Fibroblast of lung (primary cell): ENCODE measurements around the gene RBFOX1. TPM values are rescaled to one million over a fixed set of nuclear protein-coding genes. Genes with fewer than 3 reads are reported as not detected.

ENCODE experiments used
- DNase-seq, 2 donors: peaks; one replicate each; pipeline versions ENCODE4 v3.0.0 to v3.0.0-alpha.2; 2010; ENCODE audit warnings: low read depth in 2 of 2
- H2AFZ ChIP-seq: 2 replicates; pipeline ENCODE4 v1.5.1; 2012; ENCODE audit warnings: low read length, control low read depth, inconsistent platforms
- H3K27ac ChIP-seq: 2 replicates; pipeline ENCODE4 v1.5.1; 2011; ENCODE audit warnings: low read length, control low read depth; ENCODE audit not compliant: insufficient read depth
- H3K27me3 ChIP-seq: 2 replicates; pipeline ENCODE4 v1.5.1; 2011; ENCODE audit warnings: mild to moderate bottlenecking, low read length; ENCODE audit not compliant: control insufficient read depth, insufficient read depth
- H3K36me3 ChIP-seq: 2 replicates; pipeline ENCODE4 v1.5.1; 2011; ENCODE audit warnings: low read length; ENCODE audit not compliant: control insufficient read depth, insufficient read depth
- H3K4me1 ChIP-seq: 2 replicates; pipeline ENCODE4 v1.5.1; 2011; ENCODE audit warnings: low read length; ENCODE audit not compliant: control insufficient read depth, insufficient read depth; ENCODE audit errors: extremely low read depth
- H3K4me2 ChIP-seq: 2 replicates; pipeline ENCODE4 v1.5.1; 2011; ENCODE audit warnings: low read length, control low read depth; ENCODE audit not compliant: insufficient read depth; ENCODE audit errors: extremely low read depth
- H3K4me3 ChIP-seq, 4 experiments: fragments of 200-600 bp in 1 of 4; sonication (generic) in 1 of 4; replicated peaks in 1 of 4; 2 replicates each; pipeline ENCODE4 v1.5.1; 2011 to 2016; ENCODE audit warnings: low read length in 4 of 4, low read depth in 3 of 4, mild to moderate bottlenecking in 3 of 4, control low read depth in 2 of 4, inconsistent platforms in 1 of 4, mixed read lengths in 1 of 4; ENCODE audit not compliant: insufficient read depth in 1 of 4; ENCODE audit errors: control extremely low read depth in 1 of 4
- H3K79me2 ChIP-seq: 2 replicates; pipeline ENCODE4 v1.5.1; 2012; ENCODE audit warnings: mild to moderate bottlenecking, low read length, inconsistent platforms; ENCODE audit not compliant: control insufficient read depth, insufficient read depth
- H3K9ac ChIP-seq: 2 replicates; pipeline ENCODE4 v1.5.1; 2011; ENCODE audit warnings: mild to moderate bottlenecking, low read length, control low read depth; ENCODE audit not compliant: insufficient read depth
- H3K9me3 ChIP-seq: 2 replicates; pipeline ENCODE4 v1.5.1; 2012; ENCODE audit warnings: low read depth, low read length; ENCODE audit not compliant: control insufficient read depth, insufficient read depth
- H4K20me1 ChIP-seq: 2 replicates; pipeline ENCODE4 v1.5.1; 2011; ENCODE audit warnings: low read length; ENCODE audit not compliant: control insufficient read depth, insufficient read depth; ENCODE audit errors: extremely low read depth
- CTCF ChIP-seq, 2 donors: IDR thresholded peaks in 1 of 2; conservative IDR thresholded peaks in 1 of 2; 1 replicate in 1 of 2; 2 replicates in 1 of 2; pipeline ENCODE4 v1.5.1; 2011 to 2012; ENCODE audit warnings: low read length in 2 of 2, control low read depth in 1 of 2, inconsistent platforms in 1 of 2, low read depth in 1 of 2, mild to moderate bottlenecking in 1 of 2
- EZH2 ChIP-seq: IDR thresholded peaks from 2 replicates; pipeline ENCODE4 v1.5.1; 2012; ENCODE audit warnings: low read length, control low read depth, mild to moderate bottlenecking; ENCODE audit errors: missing control alignments
- polyA plus RNA-seq, 2 donors: library from polyadenylated mRNA; depleted of rRNA in 1 of 2; stranded (reverse) in 1 of 2; unstranded in 1 of 2; fragments of >200 nt; gene quantifications; 2 replicates each; pipeline ENCODE4 v1.2.1, GENCODE V29; 2011 to 2012; ENCODE audit warnings: missing spikeins in 1 of 2
- total RNA-seq: library from RNA; depleted of rRNA; stranded (reverse); fragments of >200 nt; gene quantifications from 2 replicates; pipeline ENCODE4 v1.2.1, GENCODE V29; 2014

Gene RBFOX1
- total and polyA plus RNA-seq, 2 donors (not counting 1 experiment from before 2014, with no cell fraction given): not detected

GRCh38 chr16:7443142-7443541, 110.5 kb downstream of the RBFOX1 start:
- Histone ChIP-seq H3K9me3 (no peaks in the 10 kb centered on the region), H4K20me1 (no peaks in the 10 kb centered on the region), H3K4me1 (no peaks in the 10 kb centered on the region), H3K27me3 (no peaks in the 10 kb centered on the region), H3K79me2 (no peaks in the 10 kb centered on the region), H3K4me2 (no peak overlapping the region), H2AFZ (no peak overlapping the region), H3K36me3 (no peaks in the 10 kb centered on the region), H3K9ac (no peak overlapping the region), H3K27ac (no peak overlapping the region), H3K4me3 (no peak overlapping the region)
- DNase-seq: no peak
- TF ChIP-seq CTCF (conservative IDR thresholded peaks at IDR 0.05 in 1 of 2, IDR thresholded peaks at IDR 0.05 in 1 of 2; ENCODE audit: low read depth in 1 of 2, low read length in 2 of 2) (no peak), EZH2 (no peak)

GRCh38 chr16:7443648-7444365, 111.2 kb downstream of the RBFOX1 start:
- no peaks in the 10 kb centered on the region for H4K20me1 ChIP-seq
- H3K9me3 ChIP-seq: no peaks in the 10 kb centered on the region
- no peak overlapping the region for H3K27ac ChIP-seq
- H2AFZ ChIP-seq: no peak overlapping the region
- no peaks in the 10 kb centered on the region for H3K4me1 ChIP-seq
- H3K36me3 ChIP-seq: no peaks in the 10 kb centered on the region
- no peak overlapping the region for H3K4me3 ChIP-seq
- TF ChIP-seq EZH2 (no peak), CTCF (conservative IDR thresholded peaks at IDR 0.05 in 1 of 2, IDR thresholded peaks at IDR 0.05 in 1 of 2; ENCODE audit: low read depth in 1 of 2, low read length in 2 of 2) (no peak)
- H3K79me2 ChIP-seq: no peaks in the 10 kb centered on the region
- H3K9ac ChIP-seq: no peak overlapping the region
- no peaks in the 10 kb centered on the region for H3K27me3 ChIP-seq
- H3K4me2 ChIP-seq: no peak overlapping the region
- DNase-seq: no peak

- H2AFZ ChIP-seq: no peak overlapping the region
- H3K4me3 ChIP-seq: no peak overlapping the region
- H3K36me3 ChIP-seq: no peaks in the 10 kb centered on the region
- no peak overlapping the region for H3K27ac ChIP-seq
- no peak overlapping the region for H3K9ac ChIP-seq
- no peaks in the 10 kb centered on the region for H4K20me1 ChIP-seq
- H3K79me2 ChIP-seq: no peaks in the 10 kb centered on the region
- DNase-seq: no peak
- H3K27me3 ChIP-seq: no peaks in the 10 kb centered on the region
- TF ChIP-seq CTCF (conservative IDR thresholded peaks at IDR 0.05 in 1 of 2, IDR thresholded peaks at IDR 0.05 in 1 of 2; ENCODE audit: low read depth in 1 of 2, low read length in 2 of 2) (no peak), EZH2 (no peak)
- no peaks in the 10 kb centered on the region for H3K9me3 ChIP-seq
- no peak overlapping the region for H3K4me2 ChIP-seq
- H3K4me1 ChIP-seq: no peaks in the 10 kb centered on the region
Observed at GRCh38 chr16:7449306-7449705, 116.7 kb downstream of the RBFOX1 start.
